T-helper 2 cell (primary cell): ENCODE data around the gene TAX1BP3.

Experiments used
- DNase-seq, 5 experiments: peaks; one replicate each; pipeline versions ENCODE4 v3.0.0 to v3.0.0-alpha.2; 2012 to 2022

The TAX1BP3 gene

DNA sequence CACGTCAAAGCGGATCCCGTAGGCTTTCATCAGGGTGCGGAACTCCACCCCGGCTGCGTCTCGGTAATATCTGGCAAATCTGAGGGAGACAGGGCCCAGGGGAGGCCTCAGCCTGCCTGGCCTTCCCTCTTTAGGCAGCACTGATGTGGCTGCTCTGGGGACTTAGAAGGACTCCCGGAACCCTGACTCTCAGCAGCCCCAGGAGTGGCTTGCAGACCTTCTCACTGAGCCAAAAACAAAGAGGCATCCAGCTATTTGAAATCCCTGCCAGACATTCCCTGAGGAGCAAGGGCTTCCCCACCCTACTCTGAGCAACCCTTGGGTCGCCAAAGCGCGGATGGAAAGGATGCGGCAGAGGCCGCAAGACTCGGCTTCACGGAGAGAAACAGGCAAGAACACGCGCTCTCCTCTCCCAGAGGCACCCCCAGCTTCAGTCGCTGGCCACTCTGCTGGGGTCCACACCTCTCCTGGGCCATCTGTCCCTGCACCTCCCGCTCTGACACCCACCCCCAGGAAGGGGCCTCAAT lies 19.7 kb upstream of the TAX1BP3 start:
- no peak for DNase-seq

DNA sequence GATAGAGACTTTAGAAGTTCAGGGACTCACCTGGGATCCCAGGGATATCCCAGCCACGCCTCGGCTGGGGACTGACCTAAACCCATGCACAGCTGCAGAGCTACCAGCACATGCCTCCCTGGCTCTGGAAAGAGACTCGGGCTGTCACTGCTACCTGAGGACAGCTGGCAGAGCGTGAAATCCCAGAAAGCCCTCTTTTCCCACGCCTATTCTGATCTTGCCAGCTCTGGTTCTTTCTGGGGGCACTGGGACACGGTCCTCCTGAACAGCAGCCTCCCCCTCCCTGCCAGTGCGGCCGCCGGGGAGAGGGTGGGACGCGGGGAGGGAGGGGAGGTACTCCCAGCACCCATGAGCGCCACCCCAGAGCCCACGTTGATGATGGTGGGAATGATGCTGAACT lies 16.8 kb upstream of the TAX1BP3 start:
- no peak for DNase-seq

DNA sequence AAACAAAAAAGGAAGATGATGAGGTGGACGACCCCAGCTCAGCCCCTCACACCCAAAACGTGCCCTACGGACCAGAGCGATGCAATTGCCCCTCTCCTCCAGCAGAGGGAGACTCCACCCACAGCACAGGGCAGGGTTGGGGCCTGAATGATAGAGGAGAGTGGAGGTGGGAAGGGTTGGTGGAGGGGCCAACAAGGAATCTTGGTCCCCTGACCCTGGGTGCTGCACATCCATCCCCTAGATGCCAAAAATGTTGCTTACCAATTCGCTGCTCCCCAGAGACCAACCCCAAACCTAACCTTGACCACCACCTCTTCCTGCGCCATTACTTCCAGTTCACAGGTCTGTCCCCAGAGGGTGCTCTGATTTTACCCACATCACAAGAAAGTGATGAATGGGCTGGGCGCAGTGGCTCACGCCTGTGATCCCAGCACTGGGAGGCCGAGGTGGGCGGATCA lies 14.7 kb upstream of the TAX1BP3 start:
- peak in 4 of 5 experiments; percentile 30 to 62 (median 40) for DNase-seq

DNA sequence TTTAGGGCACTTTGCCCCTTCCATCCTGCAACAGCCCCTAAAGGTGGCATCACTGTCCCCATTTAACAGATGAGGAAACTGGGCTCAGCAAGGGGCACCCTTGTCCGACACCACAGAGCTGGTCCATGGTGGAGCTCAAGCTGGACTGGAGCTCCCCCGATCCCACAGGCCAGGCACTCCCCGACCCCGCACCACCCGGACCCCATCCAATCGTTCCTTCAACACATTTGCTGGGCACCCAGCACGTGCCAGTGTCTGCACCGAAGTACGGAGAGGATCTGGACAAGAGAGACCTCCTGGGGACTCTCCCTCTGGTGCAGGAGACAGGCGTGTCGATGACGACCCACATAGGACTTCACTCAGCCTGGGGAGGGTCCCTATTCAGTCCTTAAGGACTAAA lies 13.7 kb upstream of the TAX1BP3 start:
- DNase-seq = no peak

DNA sequence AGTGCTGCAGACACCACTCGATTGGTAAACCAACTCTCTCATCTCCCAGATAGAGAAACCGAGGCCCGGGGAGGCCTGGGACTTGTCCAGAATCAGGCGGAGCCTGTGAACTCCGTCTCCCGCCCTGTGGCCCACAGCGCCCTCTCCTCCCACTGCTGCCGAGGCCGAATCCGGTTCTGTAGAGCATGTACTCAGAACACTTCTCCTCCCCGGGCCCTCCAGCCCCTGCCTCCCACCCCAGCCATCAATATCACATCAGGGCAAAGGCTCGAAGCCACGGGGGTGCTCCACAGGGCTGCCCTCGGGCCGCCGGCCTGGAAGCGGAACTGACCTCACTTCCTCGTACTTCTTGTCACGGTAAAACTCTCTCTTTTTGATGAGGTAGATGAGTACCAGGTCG lies 13.2 kb upstream of the TAX1BP3 start:
- no peak for DNase-seq

DNA sequence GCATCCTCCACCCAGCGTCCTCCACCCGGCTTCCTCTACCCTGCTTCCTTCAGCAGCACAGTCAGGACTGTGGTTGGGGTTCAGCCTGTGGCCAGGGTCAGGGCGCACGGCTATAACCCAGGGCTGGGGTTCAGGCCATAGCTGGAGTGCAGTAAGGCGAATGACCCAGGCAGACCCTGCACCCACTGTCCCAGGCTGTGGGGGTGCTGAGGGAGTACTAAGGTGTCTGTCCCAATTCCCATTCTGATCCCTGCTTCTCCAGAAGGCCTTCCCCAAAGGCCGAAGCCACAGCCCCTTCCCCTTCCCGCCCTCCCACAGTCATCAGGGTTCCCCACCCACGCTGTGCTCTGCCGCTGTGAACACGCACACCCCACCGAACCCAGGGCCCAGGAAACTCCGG lies 12.7 kb upstream of the TAX1BP3 start:
- DNase-seq = no peak

DNA sequence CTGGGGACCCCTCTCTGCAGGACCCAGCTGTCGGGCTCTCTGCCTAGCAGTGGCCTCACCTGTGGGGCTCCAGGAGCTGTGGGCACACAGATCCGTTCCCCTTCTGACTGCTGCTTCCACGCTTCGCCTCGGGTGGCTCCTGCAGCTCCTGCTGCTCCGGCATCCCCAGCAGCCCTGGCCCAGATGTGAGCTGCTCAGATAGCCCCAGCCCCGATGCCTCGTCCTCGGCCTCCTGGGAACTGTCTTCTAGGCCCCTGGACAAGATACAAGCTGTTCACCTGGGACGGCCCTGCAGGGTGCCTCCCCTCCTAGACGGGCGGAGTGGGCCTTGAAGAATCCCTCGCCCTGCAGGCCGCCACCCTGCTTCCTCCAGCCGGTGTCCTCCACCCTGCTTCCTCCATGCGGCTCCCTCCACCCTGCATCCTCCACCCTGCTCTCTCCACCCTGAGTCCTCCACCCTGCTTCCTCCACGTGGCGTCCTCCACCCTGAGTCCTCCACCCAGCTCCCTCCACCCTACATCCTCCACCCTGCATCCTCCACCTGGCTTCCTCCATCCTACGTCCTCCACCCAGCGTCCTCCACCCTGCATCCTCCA lies 11.3 kb upstream of the TAX1BP3 start:
- peak in 1 of 5 experiments; percentile 26 for DNase-seq

DNA sequence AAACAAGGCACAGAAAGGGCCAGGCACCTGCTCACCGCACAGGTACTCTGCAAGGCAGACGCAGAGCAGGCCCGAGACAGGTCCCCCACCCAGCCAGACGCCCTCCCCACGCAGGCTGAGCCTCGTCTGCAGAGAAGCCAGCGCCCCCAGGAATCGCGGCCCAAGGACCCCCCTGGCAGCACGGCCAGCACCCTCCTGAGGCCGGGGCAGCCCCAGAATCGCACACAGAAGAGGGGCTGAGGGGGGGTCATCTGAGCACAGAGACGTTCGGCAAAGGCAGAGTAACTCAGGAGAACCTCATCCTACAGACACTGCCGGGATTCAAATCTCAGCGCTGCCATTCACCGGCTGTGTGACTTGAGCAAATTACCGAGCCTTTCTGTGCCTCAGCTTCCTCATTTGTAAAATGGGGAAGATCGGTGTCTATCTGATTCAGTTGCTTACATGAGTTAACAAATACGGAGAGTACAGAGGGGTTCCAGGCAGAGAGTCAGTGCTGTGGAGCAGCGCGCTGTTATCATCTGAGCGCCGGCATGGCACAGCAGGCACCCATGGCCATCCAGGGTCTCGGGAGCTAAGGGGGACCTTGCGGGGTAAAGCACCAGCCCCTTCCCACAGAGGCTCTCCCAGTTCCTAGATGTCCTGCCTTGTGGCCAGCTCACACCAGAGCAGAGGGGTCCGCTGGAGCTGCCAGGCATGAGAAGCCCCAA lies 10.6 kb upstream of the TAX1BP3 start:
- no peak for DNase-seq

DNA sequence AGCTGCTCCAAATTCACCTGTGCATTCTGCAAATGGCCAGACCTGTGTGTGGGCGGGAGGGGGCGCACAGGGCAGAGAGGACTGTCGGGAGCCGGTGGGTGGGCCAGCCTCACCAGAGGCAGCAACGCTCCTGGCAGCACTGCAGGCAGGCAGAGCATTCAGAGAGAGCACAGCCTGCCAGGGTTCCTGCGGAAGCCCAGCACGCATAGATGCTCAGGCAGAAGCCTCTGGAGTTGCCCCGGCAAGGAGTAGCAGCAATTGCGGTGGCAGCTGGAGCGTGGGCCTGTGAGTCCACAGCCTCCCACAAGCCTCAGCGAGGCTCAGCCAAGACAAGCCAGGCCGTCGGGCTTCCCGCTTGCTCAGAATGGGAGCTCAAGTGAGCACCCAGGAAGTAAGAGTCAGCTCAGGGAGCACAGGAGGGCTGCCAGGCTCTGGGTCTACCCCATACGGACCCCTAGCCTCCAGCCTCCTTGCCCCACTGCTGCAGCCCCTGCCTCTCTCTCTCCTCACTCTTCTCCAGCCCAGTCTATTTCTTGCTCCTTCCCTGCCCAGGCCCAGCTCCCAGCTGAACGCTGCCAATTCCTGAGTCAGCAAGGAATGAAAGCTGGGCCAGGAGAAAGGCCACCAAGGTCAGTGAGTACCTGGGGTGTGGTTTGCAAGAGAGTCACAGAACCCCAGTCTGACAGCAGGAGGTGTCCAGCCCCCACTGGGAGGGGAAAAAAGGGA lies 9.9 kb upstream of the TAX1BP3 start:
- DNase-seq = no peak

DNA sequence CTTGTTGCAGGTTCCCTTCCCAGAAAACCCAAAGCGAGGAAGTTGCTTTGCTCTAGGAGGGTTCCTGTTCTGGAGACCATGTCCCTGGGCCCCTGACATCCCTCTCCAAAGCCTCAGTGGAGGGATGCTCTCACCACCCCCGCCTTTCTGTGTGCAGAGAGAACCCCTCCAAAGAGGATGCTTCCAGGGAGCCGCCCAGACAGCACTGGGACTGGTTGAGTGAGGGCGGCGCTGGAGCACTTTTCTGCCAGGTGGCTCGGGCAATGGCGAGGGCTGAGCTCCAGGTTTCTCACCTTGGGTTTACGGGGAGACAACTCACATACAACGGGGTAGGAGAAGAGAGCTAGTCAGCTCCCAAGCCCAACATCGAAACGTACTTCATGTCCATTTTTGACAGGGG lies 7.5 kb upstream of the TAX1BP3 start:
- no peak for DNase-seq

DNA sequence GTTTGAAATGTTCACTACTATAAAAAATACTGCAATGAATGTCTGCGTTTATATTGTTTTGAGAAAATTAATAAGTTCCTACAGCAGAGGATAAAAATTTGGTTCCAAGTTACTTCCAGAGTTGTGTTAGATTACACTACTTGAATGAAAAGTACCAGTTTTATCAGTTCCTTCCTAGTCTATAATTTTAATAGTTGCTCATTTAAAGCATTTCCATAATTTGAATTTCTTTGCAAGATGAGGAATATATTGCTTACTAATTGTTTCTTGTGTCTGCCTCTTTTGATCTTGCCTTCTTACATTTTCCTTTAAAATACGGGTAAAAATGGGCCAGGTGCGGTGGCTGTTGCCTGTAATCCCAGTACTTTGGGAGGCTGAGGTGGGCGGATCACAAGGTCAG lies 4.2 kb upstream of the TAX1BP3 start:
- no peak for DNase-seq

DNA sequence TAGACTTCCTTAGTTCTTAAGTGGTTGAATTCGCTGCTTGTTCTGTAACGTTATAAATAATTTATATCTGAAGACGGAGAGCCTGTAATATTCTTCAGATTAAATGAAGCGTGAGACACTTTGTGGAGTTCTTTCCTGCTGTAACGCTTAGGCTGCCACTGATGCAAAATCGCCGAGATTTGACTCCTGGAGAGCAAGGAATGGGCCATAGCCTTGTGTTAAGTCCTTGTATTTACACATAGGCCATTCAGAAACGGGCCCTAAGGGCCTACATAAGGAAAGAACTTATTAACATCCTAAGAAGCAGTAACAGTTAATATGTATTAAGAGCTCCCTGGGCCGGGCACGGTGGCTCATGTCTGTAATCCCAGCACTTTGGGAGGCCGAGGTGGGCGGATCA lies 1.2 kb upstream of the TAX1BP3 start:
- no peak for DNase-seq

DNA sequence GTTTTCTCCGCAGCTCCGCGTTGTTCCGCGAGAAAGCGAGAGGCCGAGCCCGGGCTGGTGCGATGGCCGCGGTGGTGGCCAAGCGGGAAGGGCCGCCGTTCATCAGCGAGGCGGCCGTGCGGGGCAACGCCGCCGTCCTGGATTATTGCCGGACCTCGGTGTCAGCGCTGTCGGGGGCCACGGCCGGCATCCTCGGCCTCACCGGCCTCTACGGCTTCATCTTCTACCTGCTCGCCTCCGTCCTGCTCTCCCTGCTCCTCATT lies 638 bp upstream of the TAX1BP3 start:
- no peak for DNase-seq

DNA sequence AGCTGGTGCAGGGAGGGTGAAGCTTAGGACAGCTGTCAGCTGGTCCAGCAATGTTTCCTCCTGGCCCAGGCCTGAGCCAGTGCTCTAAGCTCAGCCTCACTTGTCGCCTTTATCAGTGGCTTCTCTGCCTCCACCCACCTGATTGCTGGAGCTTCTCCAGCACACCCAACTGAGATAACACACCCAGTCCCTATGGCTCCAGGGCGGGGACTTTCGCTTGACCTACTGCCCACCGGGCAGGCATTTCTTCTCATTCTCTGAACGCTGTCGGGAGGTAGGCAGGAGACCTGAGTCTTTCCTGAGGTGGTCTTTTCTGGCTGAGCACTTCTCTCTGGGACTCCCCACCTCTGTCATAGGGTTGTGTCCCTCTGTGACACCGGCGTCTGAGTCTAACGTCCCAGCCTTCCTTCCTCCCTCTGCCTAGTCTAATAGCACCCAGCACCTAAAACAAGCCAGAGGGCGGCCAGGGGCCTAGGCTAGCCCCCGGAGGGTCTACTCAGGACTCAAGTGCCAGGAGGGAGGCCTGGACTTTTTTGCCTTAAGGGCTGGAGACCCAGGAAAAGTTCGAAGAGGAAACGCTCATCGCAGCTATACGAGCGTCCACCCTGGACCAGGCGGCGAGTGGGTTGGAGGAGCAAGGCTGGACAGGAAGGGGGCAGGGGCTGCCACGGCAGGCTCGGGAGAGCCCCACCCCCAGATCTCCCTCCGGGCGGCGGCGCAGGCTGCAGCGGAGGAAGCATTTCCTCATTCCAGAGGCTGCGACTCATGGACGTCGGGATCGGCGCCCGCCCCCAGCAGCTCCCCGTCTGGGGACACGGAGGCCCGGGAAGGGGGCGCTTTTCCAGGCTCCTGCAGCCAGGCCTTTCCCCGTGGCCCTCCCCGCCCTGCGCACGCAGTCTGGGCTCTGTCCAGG lies 756 bp downstream of the TAX1BP3 start:
- DNase-seq = peak in 2 of 5 experiments; percentile 15 to 19

DNA sequence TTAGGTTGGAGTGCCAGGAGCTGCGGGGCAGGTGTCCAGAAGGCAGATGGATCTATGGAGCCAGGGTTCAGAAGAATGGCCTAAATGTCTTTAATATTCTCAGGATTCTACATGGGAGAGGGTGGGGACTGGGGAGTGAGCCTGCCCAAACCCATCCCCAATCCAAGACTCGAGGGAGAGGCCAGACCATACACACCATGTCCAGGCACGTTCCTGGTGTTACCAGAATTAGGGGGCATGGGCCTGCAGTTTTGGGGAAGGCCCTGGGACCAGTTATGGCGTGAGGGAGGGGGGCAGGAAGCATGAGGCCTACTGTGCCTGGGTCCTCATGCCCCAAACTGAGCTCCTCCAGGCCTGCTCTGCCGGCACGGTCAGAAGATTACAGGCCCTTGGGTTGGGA lies 1.9 kb downstream of the TAX1BP3 start:
- DNase-seq = no peak

DNA sequence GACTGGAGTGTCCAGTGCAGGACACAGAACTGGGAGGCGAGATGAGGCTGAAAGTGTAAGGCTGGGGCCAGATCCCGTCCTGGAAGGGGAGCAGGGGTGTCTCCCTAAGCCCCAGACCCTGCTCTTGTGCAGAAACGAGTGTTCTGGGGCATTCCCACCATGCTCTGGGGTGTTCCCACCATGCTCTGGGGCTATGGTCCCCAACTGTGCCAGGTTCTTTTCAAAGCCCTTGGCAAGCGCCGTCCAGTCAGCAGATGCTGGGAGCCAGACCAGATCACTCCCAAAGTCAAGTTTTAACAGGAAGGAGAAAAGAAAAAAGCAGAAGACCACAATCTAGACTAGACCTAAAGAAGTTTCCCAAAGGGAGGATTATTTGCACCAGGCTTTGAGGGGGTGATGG lies 2.5 kb downstream of the TAX1BP3 start:
- no peak for DNase-seq

DNA sequence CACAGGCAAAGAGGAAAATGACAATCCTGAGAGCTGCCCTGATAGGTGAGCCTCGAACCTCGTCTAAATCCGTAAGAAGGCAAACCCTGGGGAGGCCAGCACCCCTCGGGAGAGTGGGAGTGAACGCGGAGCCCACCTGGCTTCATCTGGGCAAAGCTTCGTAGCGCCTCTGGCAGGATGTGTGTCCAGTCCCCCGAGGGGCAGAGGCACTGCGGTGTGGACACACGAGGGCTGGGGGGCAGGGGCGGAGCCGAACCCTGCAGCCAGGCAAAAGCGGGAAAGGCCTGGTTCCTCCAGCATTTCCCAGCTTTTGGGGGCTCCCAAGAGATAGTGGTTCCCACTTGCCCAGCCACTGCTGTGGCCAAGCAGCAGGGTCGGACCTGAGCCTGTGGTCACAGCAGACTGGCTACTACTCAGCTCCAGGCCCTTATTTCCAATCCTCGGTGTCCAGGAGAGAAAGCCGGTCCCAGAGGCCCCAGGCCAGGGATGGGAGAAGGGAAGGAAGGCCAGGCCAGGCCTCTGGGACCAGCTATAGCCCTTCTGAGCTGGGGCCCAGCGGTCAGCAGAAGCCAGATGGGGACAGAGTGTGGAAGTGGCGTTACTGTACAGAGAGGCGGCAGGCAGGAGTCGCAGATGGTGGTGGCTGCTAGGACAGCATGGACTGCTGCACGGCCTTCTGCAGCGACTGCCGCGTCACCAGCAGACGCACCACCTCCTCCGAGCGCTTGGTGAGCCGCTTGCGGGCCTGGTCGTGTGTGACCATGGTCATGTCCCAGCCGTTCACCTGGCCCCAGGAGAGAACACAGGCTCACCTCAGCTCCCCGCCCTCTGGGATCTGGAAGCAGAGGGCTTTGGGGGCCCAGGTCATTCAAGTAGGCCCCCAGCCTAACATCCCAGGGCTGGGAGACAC lies 5.0 kb downstream of the TAX1BP3 start:
- no peak for DNase-seq

DNA sequence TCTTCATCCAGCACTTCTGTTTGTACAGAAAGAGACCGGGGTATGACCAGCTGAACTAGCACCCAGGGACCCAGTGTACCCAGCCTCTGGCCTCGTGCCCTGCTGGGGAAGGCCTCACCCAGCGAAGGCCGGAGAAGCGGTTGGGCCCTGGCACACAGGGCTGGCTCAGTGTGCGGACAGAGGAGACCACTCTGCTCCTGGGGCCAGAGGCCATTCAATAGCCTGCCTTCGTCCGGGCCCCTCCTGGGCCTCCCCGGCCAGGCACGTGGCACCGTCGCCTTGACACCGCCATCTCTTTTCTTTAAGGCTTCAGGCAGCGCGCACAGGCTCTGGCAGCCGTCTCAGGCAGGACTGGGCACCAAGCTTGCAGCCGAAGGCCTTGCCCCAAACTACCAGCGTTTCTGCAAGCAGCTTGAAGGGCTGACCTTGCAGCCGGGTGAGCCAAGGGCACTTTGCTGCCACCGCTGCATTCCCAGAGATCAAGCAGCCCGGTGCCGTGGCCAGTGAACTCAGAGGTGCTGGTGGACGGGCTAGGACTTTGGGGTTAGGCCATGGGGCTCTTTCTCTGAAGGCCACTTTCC lies 8.0 kb downstream of the TAX1BP3 start:
- DNase-seq = no peak

DNA sequence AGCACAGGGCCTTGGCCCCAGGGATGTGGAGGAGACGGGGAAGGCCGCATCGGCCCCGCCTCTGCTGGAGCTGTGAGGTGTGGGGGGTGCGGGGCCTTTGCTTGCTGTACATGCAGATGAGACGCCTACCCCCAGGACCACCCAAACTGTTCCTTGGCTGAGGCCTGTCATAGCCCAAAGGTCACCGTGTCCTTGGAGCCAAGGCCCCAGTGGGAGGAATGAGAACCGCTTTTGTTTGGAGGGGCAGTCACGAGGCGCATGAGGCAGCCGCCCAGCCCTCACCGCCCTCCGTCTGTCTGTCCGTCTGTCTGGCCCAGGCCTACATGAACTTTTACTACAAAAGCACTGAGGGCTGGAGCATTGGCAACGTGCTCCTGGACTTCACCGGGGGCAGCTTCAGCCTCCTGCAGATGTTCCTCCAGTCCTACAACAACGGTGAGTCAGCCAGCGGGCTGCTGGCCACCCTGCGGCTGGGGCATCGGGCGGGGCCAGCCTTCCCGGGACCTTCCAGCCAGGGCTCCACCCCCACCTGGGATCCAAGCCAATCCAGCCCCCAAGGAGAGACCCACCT lies 8.8 kb downstream of the TAX1BP3 start:
- no peak for DNase-seq

DNA sequence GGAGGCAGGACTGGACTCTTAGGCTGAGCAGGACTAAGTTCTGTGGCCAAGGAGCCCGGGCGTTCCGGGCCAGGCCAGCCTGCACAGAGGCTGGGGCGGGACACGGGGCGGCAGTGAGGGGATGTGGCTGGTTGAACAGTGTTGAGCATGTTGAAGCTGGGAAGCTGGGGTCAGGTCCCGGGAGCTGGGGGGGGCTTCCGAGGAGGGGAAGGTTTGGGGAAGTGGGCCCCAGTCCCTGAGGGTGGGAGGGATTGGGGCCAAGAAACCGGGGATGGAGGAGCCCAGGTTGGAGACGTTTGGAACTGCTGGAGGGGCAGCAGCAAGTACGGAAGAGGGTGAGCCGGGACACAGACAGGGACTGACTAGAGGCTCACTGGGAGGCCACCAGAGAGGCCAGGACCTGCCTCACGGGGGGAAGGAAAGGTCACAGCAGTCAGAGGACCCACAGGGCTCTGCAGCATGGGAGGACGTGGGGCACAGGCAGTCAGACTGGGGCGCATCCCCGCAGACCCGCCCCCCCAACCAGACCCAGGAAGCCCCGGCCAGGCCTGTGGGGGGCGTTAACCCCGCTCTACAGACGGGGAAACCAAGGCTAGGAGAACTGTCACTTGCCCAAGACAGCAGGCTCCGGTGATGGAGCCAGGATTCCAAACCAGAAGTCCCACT lies 9.5 kb downstream of the TAX1BP3 start:
- DNase-seq = no peak
